Glutamatergic neuron (in vitro differentiated cells): ENCODE data around the gene LAMA3. TPM values are rescaled to one million over a fixed set of nuclear protein-coding genes. Genes with fewer than 3 reads are reported as not detected.

Experiments used
- DNase-seq: peaks from one replicate; pipeline ENCODE4 v3.0.0; 2022
- H3K27ac Mint-ChIP-seq: one replicate; pipeline ENCODE4 v1.8.0; 2020; ENCODE audit warnings: mild to moderate bottlenecking, mixed read lengths, inconsistent platforms; ENCODE audit not compliant: unreplicated experiment
- H3K27me3 Mint-ChIP-seq: one replicate; pipeline ENCODE4 v1.8.0; 2020; ENCODE audit warnings: mild to moderate bottlenecking, moderate library complexity, mixed read lengths, inconsistent platforms; ENCODE audit not compliant: unreplicated experiment
- H3K36me3 Mint-ChIP-seq: one replicate; pipeline ENCODE4 v1.8.0; 2020; ENCODE audit warnings: mild to moderate bottlenecking, mixed read lengths, inconsistent platforms; ENCODE audit not compliant: unreplicated experiment
- H3K4me1 Mint-ChIP-seq: one replicate; pipeline ENCODE4 v1.8.0; 2020; ENCODE audit warnings: mild to moderate bottlenecking, low read depth, mixed read lengths, inconsistent platforms; ENCODE audit not compliant: unreplicated experiment
- H3K4me3 Mint-ChIP-seq: one replicate; pipeline ENCODE4 v1.8.0; 2020; ENCODE audit warnings: mild to moderate bottlenecking, mixed read lengths, inconsistent platforms; ENCODE audit not compliant: unreplicated experiment
- H3K9me3 Mint-ChIP-seq: one replicate; pipeline ENCODE4 v1.8.0; 2020; ENCODE audit warnings: mild to moderate bottlenecking, moderate library complexity, mixed read lengths, inconsistent platforms; ENCODE audit not compliant: unreplicated experiment
- CTCF ChIP-seq: fragments of 200-600 bp; sonication (generic); IDR thresholded peaks from one replicate; pipeline ENCODE4 v1.5.0; 2021; ENCODE audit not compliant: partially characterized antibody, unreplicated experiment
- total RNA-seq: library from RNA; stranded (reverse); fragmentation: NEBNext Ultra II Directional; extraction: Animal tissue kit (Norgen Biotek cat#: 25700); gene quantifications from one replicate; pipeline ENCODE4 v1.2.1, GENCODE V29; 2021; ENCODE audit not compliant: unreplicated experiment

Gene LAMA3
- total RNA-seq, 1 donor from 2014 or later, result 2.1 TPM

GRCh38 chr18:23968638-23969604, 279.7 kb downstream of the LAMA3 start:
- peaks cover 12% of the 10 kb centered on the region for H3K4me1 Mint-ChIP-seq
- H3K36me3 Mint-ChIP-seq, result no peaks in the 10 kb centered on the region
- no peak overlapping the region for H3K4me3 Mint-ChIP-seq
- DNase-seq, result no peak
- peaks cover 2% of the 10 kb centered on the region for H3K9me3 Mint-ChIP-seq
- TF ChIP-seq CTCF, result no peak
- peaks cover 5% of the 10 kb centered on the region for H3K27me3 Mint-ChIP-seq
- no peak overlapping the region for H3K27ac Mint-ChIP-seq

GRCh38 chr18:23969664-23970063, 280.4 kb downstream of the LAMA3 start:
- no peak overlapping the region for H3K27ac Mint-ChIP-seq
- no peaks in the 10 kb centered on the region for H3K36me3 Mint-ChIP-seq
- H3K27me3 Mint-ChIP-seq, result peaks cover 5% of the 10 kb centered on the region
- peaks cover 5% of the 10 kb centered on the region for H3K9me3 Mint-ChIP-seq
- no peak for TF ChIP-seq CTCF
- no peak for DNase-seq
- H3K4me1 Mint-ChIP-seq, result peaks cover 11% of the 10 kb centered on the region
- H3K4me3 Mint-ChIP-seq, result no peak overlapping the region

- no peak overlapping the region for H3K27ac Mint-ChIP-seq
- peaks cover 5% of the 10 kb centered on the region for H3K27me3 Mint-ChIP-seq
- no peak for TF ChIP-seq CTCF
- peaks cover 7% of the 10 kb centered on the region for H3K9me3 Mint-ChIP-seq
- no peaks in the 10 kb centered on the region for H3K36me3 Mint-ChIP-seq
- H3K4me1 Mint-ChIP-seq, result peaks cover 11% of the 10 kb centered on the region
- DNase-seq, result no peak
- no peak overlapping the region for H3K4me3 Mint-ChIP-seq
Measured at GRCh38 chr18:23970161-23971096, 281.2 kb downstream of the LAMA3 start.

- Mint-ChIP-seq H3K36me3 (no peaks in the 10 kb centered on the region), H3K9me3 (peaks cover 7% of the 10 kb centered on the region), H3K27ac (no peak overlapping the region), H3K4me1 (peaks cover 11% of the 10 kb centered on the region), H3K4me3 (no peak overlapping the region), H3K27me3 (peaks cover 5% of the 10 kb centered on the region)
- no peak for TF ChIP-seq CTCF
- DNase-seq, result no peak
Measured at GRCh38 chr18:23971097-23971440, 281.8 kb downstream of the LAMA3 start.
